Fibroblast of mammary gland (primary cell): ENCODE results near the gene XRCC2.
"Not testable (repeated sequence)": the region's sequence is repeated elsewhere in the genome, so short reads cannot be mapped to it uniquely, and the experiment has no call there.

Experiments
- DNase-seq: peaks from one replicate; pipeline ENCODE4 v3.0.0-alpha.2; 2010; ENCODE audit warnings: low read depth
- H3K4me3 ChIP-seq: 2 replicates; pipeline ENCODE4 v1.5.1; 2011; ENCODE audit warnings: low read depth, mild to moderate bottlenecking, low read length, moderate library complexity; ENCODE audit not compliant: control insufficient read depth
- CTCF ChIP-seq: conservative IDR thresholded peaks from 2 replicates; pipeline ENCODE4 v1.5.1; 2011; ENCODE audit warnings: low read depth, low read length, inconsistent platforms; ENCODE audit not compliant: control insufficient read depth, insufficient read depth

Gene XRCC2

DNA sequence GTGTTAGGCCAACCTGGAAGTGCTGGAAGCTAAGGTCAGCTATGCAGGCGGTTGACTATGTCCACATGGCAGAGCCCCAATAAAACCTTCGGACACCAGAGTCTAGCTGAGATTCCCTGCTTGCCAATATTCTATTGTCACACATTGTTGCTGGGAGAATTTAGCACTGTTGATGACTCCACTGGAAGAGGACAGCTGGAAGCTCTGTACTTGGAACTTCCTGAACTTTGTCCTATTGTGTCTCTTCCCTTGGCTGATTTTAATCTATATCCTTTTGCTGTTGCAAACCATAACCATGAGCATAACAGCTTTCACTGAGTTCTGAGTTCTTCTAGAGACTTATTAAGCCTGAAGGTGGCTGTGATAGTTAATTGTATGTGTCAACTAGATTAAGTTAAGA lies 12.0 kb downstream of the XRCC2 start:
- no peak overlapping the region for H3K4me3 ChIP-seq
- DNase-seq, result no peak
- no peak for TF ChIP-seq CTCF

GRCh38 chr7:152663148-152663740 lies 12.7 kb downstream of the XRCC2 start:
- no peak for DNase-seq
- H3K4me3 ChIP-seq, result no peak overlapping the region
- TF ChIP-seq CTCF, result no peak

DNA sequence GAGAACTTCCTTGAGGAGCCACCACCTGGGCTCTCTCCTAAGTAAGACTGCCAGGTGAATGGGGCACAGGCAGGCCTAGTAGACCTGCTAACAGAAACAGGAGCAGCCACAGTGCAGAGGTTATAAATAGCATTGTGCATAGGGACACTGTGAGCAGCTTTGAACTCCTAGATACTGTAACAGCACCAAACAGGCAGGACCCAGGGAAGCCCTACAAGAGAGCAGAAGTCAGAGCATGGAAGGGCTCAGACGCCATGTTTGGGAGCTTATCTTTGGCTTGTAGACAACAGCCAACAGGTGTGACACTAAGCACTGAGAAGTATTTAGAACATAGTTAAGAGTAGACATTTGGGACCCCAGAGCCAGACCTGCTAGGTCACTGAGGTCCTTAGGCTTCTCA lies 14.5 kb downstream of the XRCC2 start:
- no peak for DNase-seq
- TF ChIP-seq CTCF, result no peak
- no peak overlapping the region for H3K4me3 ChIP-seq

- no peak for TF ChIP-seq CTCF
These were observed 15.9 kb downstream of the XRCC2 start for GRCh38 chr7:152660021-152660420.

GRCh38 chr7:152654971-152655370 lies 21.0 kb downstream of the XRCC2 start:
- no peak overlapping the region for H3K4me3 ChIP-seq
- no peak for DNase-seq
- TF ChIP-seq CTCF, result no peak

More at GRCh38 chr7:152660021-152660420, 15.9 kb downstream of the XRCC2 start:
- no peak overlapping the region for H3K4me3 ChIP-seq
- no peak for DNase-seq

DNA sequence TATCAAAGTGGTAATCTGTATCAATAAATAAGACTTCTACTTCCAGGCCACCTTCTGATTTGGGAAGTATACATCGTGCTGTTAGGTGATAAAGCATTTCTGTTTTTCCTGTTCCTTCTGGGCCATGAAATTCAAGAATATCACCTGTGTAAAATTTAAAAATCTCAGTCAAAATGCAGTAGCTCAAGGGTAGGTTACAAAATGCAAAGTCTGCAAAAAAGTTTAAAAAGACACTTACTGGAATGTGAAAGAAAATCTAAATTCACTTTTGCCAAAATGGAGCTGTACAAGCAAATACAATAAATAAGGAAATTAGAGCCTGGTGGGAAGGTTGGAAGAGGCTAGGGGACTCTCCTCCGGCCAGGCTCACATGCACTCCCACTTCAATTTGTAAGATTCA lies 26.7 kb downstream of the XRCC2 start:
- no peak for TF ChIP-seq CTCF
- DNase-seq, result no peak
- no peak overlapping the region for H3K4me3 ChIP-seq

- no peak for DNase-seq
- no peak for TF ChIP-seq CTCF
- no peak overlapping the region for H3K4me3 ChIP-seq
These were observed 28.9 kb downstream of the XRCC2 start for GRCh38 chr7:152647009-152647408.

- H3K4me3 ChIP-seq, DNase-seq: not testable (repeated sequence)
These were observed 29.4 kb downstream of the XRCC2 start for GRCh38 chr7:152646579-152646978.
